HG02571 (cell line): ENCODE measurements around the gene RGS10.
A peak's percentile ranks its signal among the peaks of the same experiment; 100 is the strongest.

Experiments used
- ATAC-seq: cut with Tn5 transposase; IDR thresholded peaks from one replicate; pipeline ENCODE4 v1.9.1; 2021; ENCODE audit warnings: mild to moderate bottlenecking, moderate library complexity; ENCODE audit not compliant: unreplicated experiment

The RGS10 gene

DNA sequence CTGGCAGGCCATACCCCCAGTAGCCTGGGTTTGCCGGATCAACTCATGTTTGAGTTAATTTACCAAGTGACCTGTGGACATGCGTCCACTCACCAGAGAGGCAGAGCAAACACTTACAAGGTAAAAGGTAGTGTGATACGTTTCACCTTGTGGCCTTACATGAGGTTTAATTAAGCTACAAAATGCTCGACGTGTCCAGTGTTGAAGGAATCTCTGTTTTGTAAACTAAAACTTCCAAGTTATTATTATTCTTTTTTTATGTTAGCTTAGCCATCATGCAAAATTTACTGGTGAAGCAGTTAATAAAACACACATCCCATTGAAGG, 42.9 kb downstream of the RGS10 start:
- no peak for ATAC-seq

DNA sequence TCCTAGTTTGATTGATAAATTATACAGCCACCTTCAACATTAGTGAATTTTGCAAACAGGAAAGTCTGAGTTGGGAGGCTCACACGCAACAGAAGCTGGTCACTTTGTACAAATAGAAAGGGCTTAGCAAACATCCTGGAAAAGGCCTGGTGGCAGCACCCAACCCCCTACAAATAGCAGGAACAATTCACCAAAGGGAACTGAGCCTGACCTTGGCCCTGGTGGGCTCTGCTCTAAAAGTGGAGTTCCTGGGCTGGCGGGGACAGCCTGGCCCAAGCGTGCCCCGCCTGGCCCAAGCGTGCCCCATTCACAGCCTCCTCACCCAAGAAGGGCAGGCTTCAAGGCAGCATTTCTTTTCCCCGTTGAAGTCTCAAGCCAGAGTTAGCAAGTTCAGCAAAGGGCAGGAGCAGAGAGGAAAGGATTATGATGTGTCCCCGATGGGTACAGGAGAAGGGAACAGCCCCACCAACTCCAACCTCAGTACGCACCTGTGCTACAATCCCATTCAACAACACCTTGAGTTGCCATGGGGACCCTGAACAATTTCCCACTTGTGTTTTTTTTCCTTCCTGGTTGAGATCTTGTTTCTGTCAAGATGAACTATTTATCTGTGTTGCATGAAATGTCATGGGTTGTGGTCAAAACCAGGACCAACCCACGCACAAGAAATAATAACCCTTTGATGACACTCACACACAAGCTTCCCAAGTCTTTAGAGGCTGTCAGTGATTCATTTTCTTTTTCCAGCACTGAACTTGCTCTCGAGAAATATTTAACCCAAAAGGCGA, 43.4 kb downstream of the RGS10 start:
- ATAC-seq, result no peak

DNA sequence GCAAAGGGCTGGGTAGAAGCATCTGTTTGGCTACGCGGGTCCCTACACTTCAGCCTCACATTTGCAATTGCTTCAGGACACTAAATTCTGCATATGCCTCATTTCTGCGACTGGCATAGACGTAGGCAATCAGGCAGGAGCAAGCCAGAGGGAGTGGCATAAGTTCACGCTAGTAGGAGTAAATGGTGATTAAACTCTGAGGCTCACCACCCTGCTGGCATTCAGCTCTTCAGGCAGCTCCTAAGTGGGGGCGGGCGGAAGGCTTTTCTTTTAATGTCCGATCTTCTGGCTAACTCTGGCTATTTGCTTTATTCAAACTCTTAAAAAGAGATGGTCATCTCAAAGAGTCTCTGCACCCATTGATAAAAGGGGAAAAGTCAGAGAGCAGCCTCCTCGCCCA, 45.3 kb downstream of the RGS10 start:
- ATAC-seq, result no peak

DNA sequence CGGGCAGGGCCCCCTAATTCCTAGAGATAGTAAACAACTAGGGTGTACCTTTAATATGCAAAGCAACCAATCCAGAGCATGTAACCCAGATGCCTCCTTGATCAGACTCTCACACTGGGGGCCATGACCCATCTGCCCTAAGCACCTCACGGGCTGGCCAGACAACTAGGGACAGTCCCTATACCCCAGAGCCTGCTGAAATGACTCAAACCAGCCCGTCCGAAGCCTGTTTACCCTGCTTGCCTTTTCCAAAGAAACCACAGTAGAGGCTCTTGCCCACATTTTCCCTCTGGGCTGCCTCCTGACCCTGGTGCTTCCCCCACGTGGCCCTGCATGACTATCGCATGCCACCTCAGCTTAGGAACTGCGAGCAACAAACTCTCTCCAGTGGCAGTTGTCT, 46.2 kb downstream of the RGS10 start:
- ATAC-seq, result peak; percentile 88

DNA sequence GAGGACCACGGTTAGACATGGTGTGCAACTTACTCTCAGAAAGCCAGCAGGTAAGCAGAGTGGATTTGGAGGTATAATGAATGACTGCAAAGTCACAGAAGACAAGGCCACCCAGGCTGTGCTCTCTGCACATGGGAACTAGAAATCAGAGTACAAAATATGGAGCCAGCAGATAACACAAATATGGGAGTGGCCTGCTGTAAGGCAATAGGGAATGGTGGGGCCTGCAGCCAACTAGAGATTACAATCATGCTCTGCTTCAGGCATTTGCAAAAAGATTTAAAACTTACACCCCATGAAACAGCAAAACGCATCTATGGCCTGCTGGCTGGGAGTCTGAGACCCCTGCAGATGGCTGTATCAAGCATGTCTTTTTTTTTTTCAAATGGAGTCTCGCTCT, 47.0 kb downstream of the RGS10 start:
- ATAC-seq, result no peak

DNA sequence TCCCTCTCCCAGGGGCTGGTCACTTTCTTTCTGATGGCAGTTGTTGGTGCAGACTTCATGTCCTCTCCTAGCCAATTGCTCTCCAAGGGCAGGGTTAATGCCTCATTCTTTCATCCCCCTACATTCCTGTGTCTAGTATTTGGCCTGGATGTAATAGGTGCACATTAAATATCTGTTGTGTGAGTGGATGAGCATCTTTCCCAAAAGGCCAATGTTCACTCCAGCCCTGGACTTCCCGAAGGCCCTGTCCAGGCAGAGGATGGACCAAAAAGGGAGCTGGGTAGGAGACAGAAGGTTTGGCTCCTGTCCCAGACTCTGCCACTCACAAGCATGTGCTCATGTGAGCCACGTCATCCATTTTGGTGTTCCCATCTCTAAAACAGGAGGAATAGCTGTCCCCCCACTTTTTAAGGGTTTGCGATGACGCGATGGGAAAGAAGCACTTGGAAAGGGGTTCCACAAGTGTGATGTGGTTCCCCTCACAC, 47.5 kb downstream of the RGS10 start:
- ATAC-seq, result no peak

DNA sequence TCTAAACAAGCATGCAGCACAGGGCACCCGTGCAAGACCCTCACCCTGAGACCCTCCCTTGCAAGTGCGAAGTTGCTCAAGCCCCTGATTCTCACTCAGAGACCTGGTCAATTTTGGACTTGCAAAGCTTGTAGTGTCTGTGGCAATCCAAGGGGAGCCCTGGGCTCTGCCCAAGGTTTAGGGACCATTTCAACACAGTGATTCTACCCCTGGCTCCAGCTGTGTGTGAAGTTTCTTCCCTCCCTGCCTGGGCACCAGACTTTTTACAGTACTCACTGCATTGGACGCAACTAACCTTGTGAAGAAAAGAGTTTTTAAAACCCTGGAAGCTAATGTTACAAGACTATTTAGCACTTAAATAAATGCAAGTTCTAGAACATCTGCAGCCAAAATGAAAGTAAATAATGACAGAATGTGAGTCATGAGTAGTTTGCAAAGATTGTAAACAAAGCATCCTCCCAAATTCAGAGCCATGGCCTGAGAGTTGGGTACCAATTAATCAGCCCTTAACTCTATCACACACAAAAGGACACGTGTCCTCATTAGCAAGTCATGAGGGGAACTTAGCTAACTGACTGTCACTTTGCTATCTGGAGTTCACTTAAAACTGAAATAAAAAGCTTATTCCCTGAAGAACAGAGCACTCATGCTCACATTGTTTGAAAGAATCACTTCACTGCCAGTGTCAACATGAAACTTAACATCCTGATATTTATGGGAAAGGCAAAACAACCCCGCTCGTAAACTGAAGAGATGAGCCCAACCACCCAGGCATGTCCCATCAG, 48.1 kb downstream of the RGS10 start:
- ATAC-seq, result no peak

DNA sequence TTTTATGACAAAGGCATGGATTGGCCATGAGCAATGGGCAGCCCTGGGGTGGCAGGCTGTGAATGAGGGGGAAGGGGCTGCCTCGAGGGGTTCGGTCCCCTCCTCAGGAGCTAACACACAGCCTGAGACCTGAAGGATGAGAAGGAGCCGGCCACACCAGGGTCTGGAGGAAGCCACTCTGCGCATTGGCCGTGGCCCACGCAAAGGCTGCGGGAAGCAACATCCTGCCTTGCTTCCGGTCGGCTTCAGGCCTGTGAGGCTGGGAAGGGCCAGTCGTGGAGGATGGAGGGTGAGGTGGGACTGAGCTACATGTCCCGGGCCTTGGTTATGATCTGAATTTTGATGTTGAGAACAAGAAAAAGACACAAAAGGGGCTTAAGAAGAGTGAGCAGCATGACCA, 49.4 kb downstream of the RGS10 start:
- ATAC-seq, result no peak

DNA sequence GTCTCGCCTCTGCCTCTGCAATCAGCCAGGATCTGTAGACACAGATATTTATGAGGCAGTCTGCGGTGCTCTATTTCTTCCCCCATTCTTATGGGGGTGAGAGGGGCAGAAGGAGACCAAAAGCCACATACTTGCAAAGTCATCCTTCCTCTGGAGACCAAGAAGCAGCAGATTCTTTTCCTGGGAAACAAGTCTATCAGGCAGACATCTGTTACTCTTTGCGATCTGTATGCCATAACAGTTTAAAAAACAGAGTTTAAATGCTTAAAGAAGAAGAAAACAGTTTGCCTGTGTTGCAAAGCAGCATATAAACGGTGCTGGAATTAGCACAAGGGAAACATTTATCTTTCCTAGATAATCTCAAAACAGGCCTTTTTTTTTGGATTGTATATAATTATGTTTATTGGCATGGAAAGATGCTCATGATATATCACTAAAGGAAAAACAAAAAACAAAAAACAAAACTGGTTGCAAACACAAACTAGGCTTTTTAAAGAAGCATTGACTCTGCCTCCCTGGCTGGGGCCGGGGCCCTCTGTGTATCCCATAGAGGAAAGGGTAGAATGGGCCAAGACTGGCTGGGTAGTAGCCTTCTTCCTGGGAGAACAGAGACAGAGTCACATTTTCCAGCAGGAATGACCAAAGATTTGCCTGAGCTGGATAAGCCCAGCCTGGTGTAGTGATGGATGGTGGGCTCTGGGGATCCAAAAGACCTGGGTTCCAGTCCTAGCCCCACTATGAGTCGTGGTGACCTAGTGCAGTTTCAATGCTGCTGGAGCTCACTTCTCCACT, 50.4 kb downstream of the RGS10 start:
- ATAC-seq, result no peak

DNA sequence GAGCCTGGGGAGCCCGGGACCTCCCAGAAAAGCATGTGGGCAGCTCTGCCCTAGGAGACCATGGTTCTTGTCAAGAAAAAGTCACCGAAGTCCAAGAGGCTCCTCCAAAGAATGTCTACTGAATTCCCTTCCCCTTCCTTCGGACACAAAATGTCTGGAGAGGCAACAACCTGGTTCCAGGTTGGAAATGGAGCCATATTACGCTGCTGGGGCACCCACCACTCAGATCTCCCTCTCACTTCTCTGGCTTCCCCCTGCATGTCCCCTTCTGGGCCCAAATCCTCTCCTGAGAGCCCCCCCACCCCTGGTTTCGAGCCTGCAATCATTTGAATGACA, 52.6 kb downstream of the RGS10 start:
- no peak for ATAC-seq

DNA sequence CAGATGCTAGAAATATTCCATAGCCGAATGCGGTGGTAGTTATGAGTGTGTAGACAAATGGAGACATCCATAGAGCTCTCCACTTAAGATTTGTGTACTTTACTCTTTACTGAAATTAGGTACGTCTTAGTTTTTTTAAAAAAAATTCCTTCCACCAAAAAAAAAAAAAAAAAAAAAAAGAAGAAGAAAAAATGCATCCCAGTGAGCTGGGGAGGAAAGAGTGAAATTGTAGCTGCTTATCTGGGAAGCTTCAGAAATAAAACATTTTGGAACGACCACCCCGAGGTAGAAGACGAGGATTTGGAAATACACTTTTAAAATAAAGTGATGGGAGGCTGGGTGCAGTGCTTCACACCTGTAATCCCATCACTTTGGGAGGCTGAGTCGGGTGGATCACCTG, 53.8 kb downstream of the RGS10 start:
- no peak for ATAC-seq

DNA sequence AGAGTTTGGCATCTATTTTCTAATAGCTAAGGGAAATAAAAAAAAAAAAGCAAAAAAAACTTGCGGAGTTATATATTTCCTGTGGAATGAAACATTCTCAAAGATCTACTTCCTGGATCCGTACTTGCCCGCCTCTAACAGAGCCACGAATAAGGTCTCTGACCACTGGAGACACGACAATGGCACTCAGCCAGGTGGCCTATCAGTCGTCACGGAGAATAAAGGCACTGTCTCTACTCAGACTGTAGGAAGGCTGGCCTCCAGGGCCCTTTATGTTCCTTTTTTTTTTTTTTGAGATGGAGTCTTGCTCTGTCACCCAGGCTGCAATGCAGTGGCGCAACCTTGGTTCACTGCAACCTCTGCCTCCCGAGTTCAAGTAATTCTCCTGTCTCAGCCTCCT, 58.7 kb downstream of the RGS10 start:
- ATAC-seq, result no peak

DNA sequence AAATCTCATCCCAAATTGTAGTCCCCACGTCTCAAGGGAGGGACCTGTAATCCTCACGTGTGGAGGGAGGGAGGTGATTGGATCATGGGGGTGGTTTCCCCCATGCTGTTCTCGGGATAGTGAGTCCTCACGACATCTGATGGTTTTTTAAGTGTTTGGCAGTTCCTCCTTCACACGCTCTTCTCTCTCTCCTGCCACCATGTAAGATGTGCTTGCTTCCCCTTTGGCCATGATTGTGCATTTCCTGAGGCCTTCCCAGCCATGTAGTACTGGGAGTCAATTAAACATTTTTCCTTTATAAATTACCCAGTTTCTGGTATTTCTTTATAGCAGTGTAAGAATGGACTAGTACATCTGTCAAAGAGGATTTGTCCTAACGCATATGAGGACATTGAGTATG, 59.5 kb downstream of the RGS10 start:
- ATAC-seq, result no peak

DNA sequence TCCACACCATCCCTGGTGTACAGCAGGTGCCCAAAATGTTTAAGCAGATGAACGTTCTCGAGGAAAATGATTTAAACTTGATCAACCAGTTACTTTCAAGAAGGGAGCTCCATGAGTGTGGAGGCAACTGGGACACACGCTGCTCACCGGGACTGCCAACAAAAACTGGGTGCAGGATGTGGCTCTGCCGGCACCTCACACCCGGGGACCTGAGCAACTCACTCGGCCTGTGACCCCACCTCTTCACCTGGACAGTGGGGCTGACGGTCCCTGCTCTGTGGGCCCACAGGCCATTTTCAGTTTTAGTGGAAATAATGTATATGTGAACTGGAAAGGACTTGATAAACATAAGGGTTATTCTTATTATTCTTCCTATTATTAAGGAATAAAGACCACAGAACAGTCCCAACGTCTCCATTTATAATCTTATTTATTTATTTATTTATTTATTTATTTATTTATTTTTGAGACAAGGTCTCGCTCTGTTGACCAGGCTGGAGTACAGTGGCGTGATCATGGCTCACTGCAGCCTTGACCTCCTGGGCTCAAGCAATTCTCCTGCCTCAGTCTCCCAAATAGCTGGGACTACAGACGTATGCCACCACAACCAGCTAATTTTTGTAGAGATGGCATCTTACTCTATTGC, 60.6 kb downstream of the RGS10 start:
- ATAC-seq, result no peak

DNA sequence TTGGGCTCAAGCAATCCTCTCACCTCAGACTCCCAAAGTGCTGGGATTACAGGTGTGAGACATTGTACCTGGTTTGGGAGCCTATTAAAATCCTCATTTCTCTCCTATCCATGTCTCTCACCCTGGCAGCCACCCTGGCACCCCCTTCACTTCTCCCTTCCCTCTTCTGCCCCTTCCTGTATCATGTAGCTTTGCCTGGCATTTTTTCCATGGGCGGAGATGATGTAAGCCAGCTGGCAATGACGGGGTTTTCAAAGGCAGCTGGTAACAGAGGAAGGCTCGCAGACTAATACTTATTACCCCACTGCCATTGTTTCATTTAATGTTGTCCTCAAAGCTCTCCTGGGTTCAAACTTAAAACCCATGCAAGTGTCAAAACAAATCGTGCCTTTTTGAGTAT, 61.9 kb downstream of the RGS10 start:
- ATAC-seq, result no peak

DNA sequence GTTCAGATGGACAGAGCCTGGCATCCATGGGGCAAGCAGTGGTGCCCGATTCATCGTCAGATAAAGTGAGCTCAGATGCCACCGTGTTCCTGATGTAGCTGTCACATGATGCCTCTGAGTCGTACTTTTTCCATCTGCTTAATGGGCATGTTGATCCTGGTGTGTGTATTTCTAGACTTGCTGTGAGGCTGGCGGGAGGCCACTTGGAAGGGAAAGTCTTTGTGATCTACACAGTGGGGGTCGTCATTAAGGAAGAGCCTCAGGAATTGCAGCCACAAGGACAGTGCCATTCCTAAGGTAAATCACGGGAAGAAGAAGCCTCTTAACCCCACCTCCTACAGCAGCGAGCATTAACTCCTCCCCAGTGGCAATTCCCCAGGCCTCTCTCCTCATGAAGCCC, 63.0 kb downstream of the RGS10 start:
- no peak for ATAC-seq

DNA sequence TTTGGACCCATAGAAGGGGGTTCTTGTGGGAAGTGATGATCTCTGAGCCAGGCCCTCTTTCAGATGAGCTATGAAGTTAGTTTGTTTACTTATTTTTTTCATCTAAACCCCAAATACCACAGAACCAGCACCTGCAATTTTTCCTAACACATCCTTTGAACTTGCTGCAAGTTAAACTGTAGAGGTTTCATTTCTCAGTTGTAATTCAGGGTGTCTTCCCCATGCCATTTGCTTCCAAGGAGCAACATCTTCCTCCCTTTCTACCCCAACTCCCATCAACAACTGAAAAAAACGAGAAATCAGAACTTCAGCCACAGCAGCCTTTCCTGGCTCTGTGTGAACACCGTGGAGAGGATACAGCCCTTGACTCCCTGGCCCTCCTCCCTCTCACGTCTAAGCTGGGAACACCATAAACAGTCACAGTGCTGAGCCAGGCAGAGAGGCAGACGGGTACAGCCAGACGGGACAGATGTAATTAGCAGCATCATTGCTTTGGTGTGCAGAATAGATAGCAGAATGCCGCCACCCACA, 63.6 kb downstream of the RGS10 start:
- ATAC-seq, result no peak

DNA sequence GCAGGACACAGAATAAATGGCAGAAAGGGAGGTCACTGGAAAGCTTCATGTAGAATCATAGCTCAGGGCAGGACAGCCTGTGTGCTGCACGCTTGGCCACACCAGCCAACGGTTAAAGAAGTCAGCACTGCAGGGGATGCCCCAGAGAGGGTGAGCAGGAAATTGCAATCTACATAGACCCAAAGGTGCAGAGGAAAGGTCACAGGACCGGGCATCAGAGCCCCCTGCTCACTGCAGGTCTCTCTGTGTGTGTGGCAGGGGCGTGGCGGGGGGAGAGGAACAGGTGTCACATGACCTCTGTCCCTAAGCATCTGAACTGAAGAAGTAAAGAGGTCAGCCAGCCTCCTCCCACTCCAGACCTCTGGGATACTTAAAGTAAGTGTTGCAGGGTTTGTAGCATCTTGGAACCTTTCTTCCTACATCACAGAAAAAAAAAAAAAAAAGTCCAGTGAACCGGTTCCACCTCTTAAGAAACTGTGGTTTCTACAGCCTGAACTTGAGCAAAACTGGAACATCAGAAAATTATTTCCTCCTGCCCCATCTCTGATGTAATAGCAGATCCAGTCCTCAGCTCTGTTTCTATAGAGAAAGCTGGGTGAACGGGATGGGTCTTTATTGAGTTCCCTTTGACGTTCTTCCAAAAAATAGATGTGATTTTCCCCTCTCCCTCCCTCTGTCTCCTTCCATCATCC, 64.3 kb downstream of the RGS10 start:
- ATAC-seq, result peak; percentile 81

DNA sequence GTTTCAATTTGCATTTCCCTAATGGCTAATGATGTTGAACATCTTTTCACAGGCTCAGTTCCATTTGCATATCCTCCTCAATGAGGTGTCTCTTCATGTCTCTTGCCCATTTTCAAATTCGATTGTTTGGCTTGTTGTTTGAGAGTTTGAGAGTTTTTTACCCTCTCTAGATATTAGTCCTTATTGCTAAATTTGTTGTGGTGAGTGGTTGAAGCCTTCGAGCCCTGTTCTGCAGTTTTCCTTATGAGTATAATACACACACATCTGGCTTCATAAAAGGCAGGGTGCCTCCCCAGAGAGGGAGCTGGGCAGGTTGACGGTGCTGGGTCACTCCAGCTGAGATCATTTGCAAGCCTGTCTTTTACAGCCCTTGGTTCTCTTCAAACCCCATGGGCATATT, 65.1 kb downstream of the RGS10 start:
- peak; percentile 51 for ATAC-seq

DNA sequence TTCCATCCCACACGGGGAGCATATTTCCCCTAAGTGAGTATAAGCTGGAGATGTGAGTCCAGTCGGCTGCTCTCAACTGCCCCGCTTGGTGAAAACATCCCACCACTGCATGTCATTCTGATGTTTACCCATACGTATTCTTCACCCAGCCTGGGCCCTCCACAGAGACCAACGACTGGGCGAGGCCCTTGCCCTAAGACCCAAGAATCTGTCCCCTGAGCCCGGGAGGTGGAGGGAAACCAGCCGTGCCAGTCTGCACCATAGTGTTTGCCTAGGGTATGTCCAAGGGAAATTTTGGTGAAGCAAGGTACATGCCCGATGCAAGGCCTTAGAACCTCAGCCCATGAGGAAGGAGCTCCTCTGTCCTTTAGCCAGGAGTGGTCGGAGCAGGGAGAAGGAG, 67.9 kb downstream of the RGS10 start:
- ATAC-seq, result no peak
